NCI-H446 treated with DMSO at 0.1 percent for 48 hours (cell line): ENCODE measurements around the gene EFEMP1.

Experiments
- DNase-seq: peaks from one replicate; lab custom pipeline; 2025; lab: John Stamatoyannopoulos, UW

The EFEMP1 gene

DNA sequence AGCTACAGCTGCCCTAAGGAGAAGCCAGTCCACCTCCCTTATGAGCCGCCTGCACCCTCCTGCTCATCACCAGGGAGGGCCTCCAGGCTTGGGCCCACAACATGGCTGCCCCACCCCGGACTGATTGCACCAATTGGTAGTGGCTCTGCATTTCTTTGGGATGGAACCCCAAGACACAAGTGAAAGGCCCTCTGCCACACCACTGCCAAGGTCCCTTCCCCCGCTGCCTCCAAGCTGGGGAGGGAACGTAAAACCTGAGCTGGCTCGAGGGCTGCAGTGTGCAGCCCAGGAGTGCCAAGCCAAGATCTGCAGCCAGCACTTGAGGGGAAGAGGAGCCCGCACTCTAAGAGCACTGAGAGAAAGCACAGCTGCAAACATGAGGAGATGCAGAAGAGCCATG is 97.3 kb downstream of the EFEMP1 start:
- no peak for DNase-seq

DNA sequence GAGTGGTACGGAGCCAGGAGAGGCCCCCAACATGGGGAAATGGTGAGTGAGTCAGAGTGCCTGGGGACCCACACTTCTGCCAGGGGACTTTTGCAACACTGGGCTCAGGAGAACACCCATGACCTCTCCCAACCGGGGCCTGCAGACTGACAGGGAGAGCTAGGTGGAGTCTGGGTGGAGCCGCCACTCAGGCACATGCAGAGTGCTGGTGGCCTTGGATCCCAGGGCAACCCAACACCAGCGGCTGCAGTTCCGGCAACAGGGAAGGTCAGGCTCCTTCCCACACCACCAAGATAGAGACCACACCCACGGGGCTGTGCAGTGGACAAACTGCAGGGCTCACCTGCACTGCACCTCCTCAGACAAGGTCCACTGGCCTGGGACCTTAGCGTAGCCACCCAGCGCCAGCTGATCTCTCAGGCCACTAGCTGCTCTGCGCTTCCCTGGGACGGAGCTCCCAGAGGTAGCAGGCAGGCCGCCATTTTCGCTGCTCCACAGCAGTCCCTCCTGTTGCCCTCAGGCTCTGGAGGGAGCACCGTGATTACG is 99.0 kb downstream of the EFEMP1 start:
- no peak for DNase-seq
